OCI-LY1 (cell line): Measurements from ENCODE around the gene MPV17L2.

Source experiments
- EZH2 ChIP-seq: fragments of 200-600 bp; sonication (generic), shearing (Covaris generic); IDR thresholded peaks from 2 replicates; pipeline ENCODE4 v1.8.0; 2017; ENCODE audit warnings: borderline replicate concordance, mixed run types, mild to moderate bottlenecking, antibody characterized with exemption, low read length, moderate library complexity, mixed read lengths
- TF ChIP-seq, protein P1 (sequence below): fragments of 200-600 bp; sonication (generic), shearing (Covaris generic); IDR thresholded peaks from 2 replicates; pipeline ENCODE4 v1.5.1; 2017; ENCODE audit warnings: mild to moderate bottlenecking, antibody characterized with exemption, low read length, moderate library complexity, mixed read lengths

GRCh38 chr19:18225355-18225701 is 32.3 kb downstream of the MPV17L2 start:
- TF ChIP-seq, protein P1, sequence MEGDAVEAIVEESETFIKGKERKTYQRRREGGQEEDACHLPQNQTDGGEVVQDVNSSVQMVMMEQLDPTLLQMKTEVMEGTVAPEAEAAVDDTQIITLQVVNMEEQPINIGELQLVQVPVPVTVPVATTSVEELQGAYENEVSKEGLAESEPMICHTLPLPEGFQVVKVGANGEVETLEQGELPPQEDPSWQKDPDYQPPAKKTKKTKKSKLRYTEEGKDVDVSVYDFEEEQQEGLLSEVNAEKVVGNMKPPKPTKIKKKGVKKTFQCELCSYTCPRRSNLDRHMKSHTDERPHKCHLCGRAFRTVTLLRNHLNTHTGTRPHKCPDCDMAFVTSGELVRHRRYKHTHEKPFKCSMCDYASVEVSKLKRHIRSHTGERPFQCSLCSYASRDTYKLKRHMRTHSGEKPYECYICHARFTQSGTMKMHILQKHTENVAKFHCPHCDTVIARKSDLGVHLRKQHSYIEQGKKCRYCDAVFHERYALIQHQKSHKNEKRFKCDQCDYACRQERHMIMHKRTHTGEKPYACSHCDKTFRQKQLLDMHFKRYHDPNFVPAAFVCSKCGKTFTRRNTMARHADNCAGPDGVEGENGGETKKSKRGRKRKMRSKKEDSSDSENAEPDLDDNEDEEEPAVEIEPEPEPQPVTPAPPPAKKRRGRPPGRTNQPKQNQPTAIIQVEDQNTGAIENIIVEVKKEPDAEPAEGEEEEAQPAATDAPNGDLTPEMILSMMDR: no peak
- no peak for TF ChIP-seq EZH2
